ENCODE results near the gene IL6.

DNA sequence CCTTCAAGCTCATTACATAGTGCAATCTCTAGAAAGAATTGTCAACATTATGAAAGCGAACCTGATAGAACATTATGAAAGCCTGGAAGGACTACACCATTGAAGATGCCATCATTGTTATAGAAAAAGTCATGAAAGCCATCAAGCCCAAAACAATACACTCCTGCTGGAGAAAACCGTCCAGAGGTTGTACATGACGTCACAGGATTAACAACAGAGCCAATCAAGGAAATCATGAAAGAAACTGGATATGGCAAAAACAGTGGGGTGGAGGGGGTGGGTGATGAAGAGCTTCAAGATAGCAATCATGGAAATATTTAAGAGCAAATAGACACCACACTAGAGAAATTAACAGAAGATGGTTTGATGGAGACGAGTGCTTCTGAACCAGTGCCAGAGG lies 50.0 kb downstream of the IL6 start:
- TF ChIP-seq EZH2 (IDR thresholded peaks at IDR 0.05) (no peak), POLR2AphosphoS5 (IDR thresholded peaks at IDR 0.05; ENCODE audit: low read depth, low read length) (no peak), CEBPB (IDR thresholded peaks at IDR 0.05; ENCODE audit: low read depth) (no peak), EZH2phosphoT487 (IDR thresholded peaks at IDR 0.05; ENCODE audit: borderline replicate concordance) (no peak), POLR2A (IDR thresholded peaks at IDR 0.05; ENCODE audit: borderline replicate concordance, extremely low read depth, insufficient read depth, insufficient read length) (no peak), EGR1 (IDR thresholded peaks at IDR 0.05; ENCODE audit: low read depth) (no peak), SIN3A (IDR thresholded peaks at IDR 0.05; ENCODE audit: low read depth) (no peak)
- TF ChIP-seq, protein P1, sequence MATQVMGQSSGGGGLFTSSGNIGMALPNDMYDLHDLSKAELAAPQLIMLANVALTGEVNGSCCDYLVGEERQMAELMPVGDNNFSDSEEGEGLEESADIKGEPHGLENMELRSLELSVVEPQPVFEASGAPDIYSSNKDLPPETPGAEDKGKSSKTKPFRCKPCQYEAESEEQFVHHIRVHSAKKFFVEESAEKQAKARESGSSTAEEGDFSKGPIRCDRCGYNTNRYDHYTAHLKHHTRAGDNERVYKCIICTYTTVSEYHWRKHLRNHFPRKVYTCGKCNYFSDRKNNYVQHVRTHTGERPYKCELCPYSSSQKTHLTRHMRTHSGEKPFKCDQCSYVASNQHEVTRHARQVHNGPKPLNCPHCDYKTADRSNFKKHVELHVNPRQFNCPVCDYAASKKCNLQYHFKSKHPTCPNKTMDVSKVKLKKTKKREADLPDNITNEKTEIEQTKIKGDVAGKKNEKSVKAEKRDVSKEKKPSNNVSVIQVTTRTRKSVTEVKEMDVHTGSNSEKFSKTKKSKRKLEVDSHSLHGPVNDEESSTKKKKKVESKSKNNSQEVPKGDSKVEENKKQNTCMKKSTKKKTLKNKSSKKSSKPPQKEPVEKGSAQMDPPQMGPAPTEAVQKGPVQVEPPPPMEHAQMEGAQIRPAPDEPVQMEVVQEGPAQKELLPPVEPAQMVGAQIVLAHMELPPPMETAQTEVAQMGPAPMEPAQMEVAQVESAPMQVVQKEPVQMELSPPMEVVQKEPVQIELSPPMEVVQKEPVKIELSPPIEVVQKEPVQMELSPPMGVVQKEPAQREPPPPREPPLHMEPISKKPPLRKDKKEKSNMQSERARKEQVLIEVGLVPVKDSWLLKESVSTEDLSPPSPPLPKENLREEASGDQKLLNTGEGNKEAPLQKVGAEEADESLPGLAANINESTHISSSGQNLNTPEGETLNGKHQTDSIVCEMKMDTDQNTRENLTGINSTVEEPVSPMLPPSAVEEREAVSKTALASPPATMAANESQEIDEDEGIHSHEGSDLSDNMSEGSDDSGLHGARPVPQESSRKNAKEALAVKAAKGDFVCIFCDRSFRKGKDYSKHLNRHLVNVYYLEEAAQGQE (IDR thresholded peaks at IDR 0.05; ENCODE audit: low read depth) = no peak
- TF ChIP-seq, protein P2, sequence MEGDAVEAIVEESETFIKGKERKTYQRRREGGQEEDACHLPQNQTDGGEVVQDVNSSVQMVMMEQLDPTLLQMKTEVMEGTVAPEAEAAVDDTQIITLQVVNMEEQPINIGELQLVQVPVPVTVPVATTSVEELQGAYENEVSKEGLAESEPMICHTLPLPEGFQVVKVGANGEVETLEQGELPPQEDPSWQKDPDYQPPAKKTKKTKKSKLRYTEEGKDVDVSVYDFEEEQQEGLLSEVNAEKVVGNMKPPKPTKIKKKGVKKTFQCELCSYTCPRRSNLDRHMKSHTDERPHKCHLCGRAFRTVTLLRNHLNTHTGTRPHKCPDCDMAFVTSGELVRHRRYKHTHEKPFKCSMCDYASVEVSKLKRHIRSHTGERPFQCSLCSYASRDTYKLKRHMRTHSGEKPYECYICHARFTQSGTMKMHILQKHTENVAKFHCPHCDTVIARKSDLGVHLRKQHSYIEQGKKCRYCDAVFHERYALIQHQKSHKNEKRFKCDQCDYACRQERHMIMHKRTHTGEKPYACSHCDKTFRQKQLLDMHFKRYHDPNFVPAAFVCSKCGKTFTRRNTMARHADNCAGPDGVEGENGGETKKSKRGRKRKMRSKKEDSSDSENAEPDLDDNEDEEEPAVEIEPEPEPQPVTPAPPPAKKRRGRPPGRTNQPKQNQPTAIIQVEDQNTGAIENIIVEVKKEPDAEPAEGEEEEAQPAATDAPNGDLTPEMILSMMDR (IDR thresholded peaks at IDR 0.05 in 2 of 3, conservative IDR thresholded peaks at IDR 0.05 in 1 of 3; ENCODE audit: borderline replicate concordance in 1 of 3, insufficient read depth in 1 of 3, low read depth in 2 of 3, low read length in 2 of 3) = no peak

Measured in HCT116 (cell line).